Measurements from ENCODE around the gene TTC9. TPM values are rescaled to one million over a fixed set of nuclear protein-coding genes. Genes with fewer than 3 reads are reported as not detected.

The TTC9 gene
- total and polyA plus RNA-seq, 9 of the 15 experiments (the other 6 are each of a cell fraction or from before 2014, with no cell fraction given): 0.07 TPM; not detected in 8

GRCh38 chr14:70648346-70648745 is 6.6 kb downstream of the TTC9 start:
- ChIA-PET CTCF (ENCODE audit: low intra/inter-chr PET ratio) (no interaction called here), POLR2A (interaction anchor here (0.6 kb wide), 1 partner anchor 11 kb away, joined by 3 read pairs; no protein-coding TSS in a partner anchor)
- ATAC-seq (no peak), DNase-seq (ENCODE audit: extremely low read depth in 1 of 4, low spot score in 3 of 4) (no peak), FAIRE-seq (no peak)
- no peaks in the 10 kb centered on the region for H3K79me2 ChIP-seq (ENCODE audit: control insufficient read depth, insufficient read depth, low read length)
- H3K4me3 ChIP-seq: no peak overlapping the region
- intact Hi-C loops (cut with micrococcal nuclease): no loop called here
- no TSS peak for BruUV-seq (replicated peaks)
- H3K36me3 ChIP-seq (ENCODE audit: control insufficient read depth, insufficient read depth, low read length): no peaks in the 10 kb centered on the region
- no peak overlapping the region for H3K9ac ChIP-seq (ENCODE audit: insufficient read depth in 1 of 2, low read depth in 2 of 2, low read length in 2 of 2)
- H3K4me2 ChIP-seq (ENCODE audit: insufficient read depth, low read length): no peak overlapping the region
- H4K20me1 ChIP-seq (replicated peaks; ENCODE audit: control insufficient read depth, insufficient read depth, low read length): no peaks in the 10 kb centered on the region
- in situ Hi-C loops (cut with MboI): no loop called here
- H3K9me3 ChIP-seq (replicated peaks; ENCODE audit: control insufficient read depth, insufficient read depth, low read depth, low read length): no peaks in the 10 kb centered on the region
- no peaks in the 10 kb centered on the region for H3K9me1 ChIP-seq (ENCODE audit: control insufficient read depth, insufficient read depth, low read length)
- H3K4me1 ChIP-seq (replicated peaks in 1 of 2; ENCODE audit: control insufficient read depth in 2 of 2, insufficient read depth in 2 of 2, low read length in 2 of 2): no peaks in the 10 kb centered on the region
- TF ChIP-seq ZKSCAN3 (CRISPR knock-in tag; IDR thresholded peaks at IDR 0.05): no peak
- no peak for TF ChIP-seq ZNF431 (CRISPR knock-in tag; IDR thresholded peaks at IDR 0.05)
- H3K27me3 ChIP-seq (ENCODE audit: control insufficient read depth in 2 of 2, insufficient read depth in 2 of 2, low read length in 2 of 2): peaks cover 2 to 8% of the 10 kb centered on the region in 2 experiments; a peak in 4 of 5 replicates
- H2AFZ ChIP-seq (ENCODE audit: low read depth, low read length): no peak overlapping the region
- no peak overlapping the region for H3K27ac ChIP-seq (ENCODE audit: extremely low read depth, low read depth, low read length)

GRCh38 chr14:70649803-70650202 is 8.1 kb downstream of the TTC9 start:
- no peak overlapping the region for H3K4me3 ChIP-seq
- in situ Hi-C loops (cut with MboI): no loop called here
- H3K4me2 ChIP-seq (ENCODE audit: insufficient read depth, low read length): no peak overlapping the region
- H3K27me3 ChIP-seq (ENCODE audit: control insufficient read depth in 2 of 2, insufficient read depth in 2 of 2, low read length in 2 of 2): peaks cover 2 to 6% of the 10 kb centered on the region in 2 experiments; a peak in 2 of 5 replicates
- ChIA-PET POLR2A (no interaction called here), CTCF (ENCODE audit: low intra/inter-chr PET ratio) (no interaction called here)
- 0% methylated on average over 2 of the region's 4 CpGs for WGBS (ENCODE audit: insufficient coverage, low coverage, missing lambda C conversion rate)
- H2AFZ ChIP-seq (ENCODE audit: low read depth, low read length): no peak overlapping the region
- intact Hi-C loops (cut with micrococcal nuclease): no loop called here
- DNase-seq (ENCODE audit: extremely low read depth in 1 of 4, low spot score in 3 of 4): no peak
- no peaks in the 10 kb centered on the region for H3K9me3 ChIP-seq (replicated peaks; ENCODE audit: control insufficient read depth, insufficient read depth, low read depth, low read length)
- no peaks in the 10 kb centered on the region for H3K36me3 ChIP-seq (ENCODE audit: control insufficient read depth, insufficient read depth, low read length)
- no peaks in the 10 kb centered on the region for H3K4me1 ChIP-seq (replicated peaks in 1 of 2; ENCODE audit: control insufficient read depth in 2 of 2, insufficient read depth in 2 of 2, low read length in 2 of 2)
- no TSS peak for BruUV-seq (replicated peaks)
- no peak overlapping the region for H3K27ac ChIP-seq (ENCODE audit: extremely low read depth, low read depth, low read length)
- H3K79me2 ChIP-seq (ENCODE audit: control insufficient read depth, insufficient read depth, low read length): no peaks in the 10 kb centered on the region
- H3K9ac ChIP-seq (ENCODE audit: insufficient read depth in 1 of 2, low read depth in 2 of 2, low read length in 2 of 2): no peak overlapping the region
- H3K9me1 ChIP-seq (ENCODE audit: control insufficient read depth, insufficient read depth, low read length): no peaks in the 10 kb centered on the region
- no peak for FAIRE-seq
- no peaks in the 10 kb centered on the region for H4K20me1 ChIP-seq (replicated peaks; ENCODE audit: control insufficient read depth, insufficient read depth, low read length)
- no peak for ATAC-seq
- TF ChIP-seq MXI1 (IDR thresholded peaks at IDR 0.05; ENCODE audit: low read depth, low read length): no peak
- TF ChIP-seq PRMT5 (CRISPR knock-in tag; IDR thresholded peaks at IDR 0.05): no peak
- no peak for TF ChIP-seq ZNF780A (CRISPR knock-in tag; IDR thresholded peaks at IDR 0.05)
- no peak for TF ChIP-seq NEUROD1 (IDR thresholded peaks at IDR 0.05; ENCODE audit: borderline replicate concordance, low read depth, low read length, partially characterized antibody)
- no peak for TF ChIP-seq ZBTB8A (IDR thresholded peaks at IDR 0.05; ENCODE audit: partially characterized antibody)
- TF ChIP-seq MYNN (IDR thresholded peaks at IDR 0.05): no peak
- TF ChIP-seq MYNN (CRISPR knock-in tag; IDR thresholded peaks at IDR 0.05): no peak
- no peak for TF ChIP-seq ZNF316 (IDR thresholded peaks at IDR 0.05)
- no peak for TF ChIP-seq ZNF232 (CRISPR knock-in tag; IDR thresholded peaks at IDR 0.05)
- no peak for TF ChIP-seq ZNF79 (CRISPR knock-in tag; IDR thresholded peaks at IDR 0.05; ENCODE audit: low read depth)
- no peak for TF ChIP-seq SMAD1 (IDR thresholded peaks at IDR 0.05; ENCODE audit: low read depth, low read length, partially characterized antibody)
- no peak for TF ChIP-seq PCBP1 (IDR thresholded peaks at IDR 0.05; ENCODE audit: low read depth, low read length, poor library complexity, severe bottlenecking)
- TF ChIP-seq ARID4B (CRISPR knock-in tag; IDR thresholded peaks at IDR 0.05): no peak
